Iris pigment epithelial cell (primary cell): ENCODE results near the gene ITGAX.

Source experiments
- DNase-seq: peaks from one replicate; pipeline ENCODE4 v3.0.0-alpha.2; 2011; ENCODE audit warnings: low read depth

The ITGAX gene

GRCh38 chr16:31348579-31348978, 6.4 kb upstream of the ITGAX start:
- no peak for DNase-seq

DNA sequence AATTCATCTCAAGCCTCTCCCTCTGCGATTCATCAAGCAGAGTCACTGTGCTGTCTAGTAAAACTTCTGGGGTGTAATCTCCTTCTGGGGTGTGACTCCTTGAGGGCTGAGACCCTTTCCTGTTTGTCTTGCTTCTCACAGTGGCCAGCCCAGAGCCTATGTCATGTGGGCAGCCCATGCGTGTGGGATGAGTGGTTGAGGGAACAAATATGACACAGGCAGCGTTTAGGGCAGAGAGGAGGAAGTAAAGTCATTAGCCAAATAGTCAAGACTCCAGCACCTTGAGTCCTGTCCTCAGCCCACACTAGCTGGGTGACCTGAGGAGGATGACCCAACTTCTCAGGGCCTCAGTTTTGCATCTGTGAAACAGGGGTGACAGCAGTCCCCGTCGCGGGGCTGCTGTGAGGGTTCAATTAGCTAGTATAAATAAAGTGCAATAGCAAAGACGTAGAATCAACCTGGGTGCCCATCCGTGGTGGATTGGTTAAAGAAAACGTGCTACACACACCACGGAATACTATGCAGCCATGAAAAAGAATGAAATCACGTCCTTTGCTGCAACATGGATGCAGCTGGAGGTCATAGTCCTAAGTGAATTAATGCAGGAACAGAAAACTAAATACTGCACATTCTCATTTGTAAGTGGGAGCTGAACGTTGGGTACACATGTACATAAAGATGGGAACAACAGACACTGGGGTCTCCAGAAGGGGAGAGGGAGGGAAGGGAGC, 4.5 kb upstream of the ITGAX start:
- DNase-seq = no peak

- no peak for DNase-seq
Measured at GRCh38 chr16:31351246-31351941, 3.6 kb upstream of the ITGAX start.

- peak; percentile 3 for DNase-seq
Measured at GRCh38 chr16:31351942-31352325, 3.0 kb upstream of the ITGAX start.

DNA sequence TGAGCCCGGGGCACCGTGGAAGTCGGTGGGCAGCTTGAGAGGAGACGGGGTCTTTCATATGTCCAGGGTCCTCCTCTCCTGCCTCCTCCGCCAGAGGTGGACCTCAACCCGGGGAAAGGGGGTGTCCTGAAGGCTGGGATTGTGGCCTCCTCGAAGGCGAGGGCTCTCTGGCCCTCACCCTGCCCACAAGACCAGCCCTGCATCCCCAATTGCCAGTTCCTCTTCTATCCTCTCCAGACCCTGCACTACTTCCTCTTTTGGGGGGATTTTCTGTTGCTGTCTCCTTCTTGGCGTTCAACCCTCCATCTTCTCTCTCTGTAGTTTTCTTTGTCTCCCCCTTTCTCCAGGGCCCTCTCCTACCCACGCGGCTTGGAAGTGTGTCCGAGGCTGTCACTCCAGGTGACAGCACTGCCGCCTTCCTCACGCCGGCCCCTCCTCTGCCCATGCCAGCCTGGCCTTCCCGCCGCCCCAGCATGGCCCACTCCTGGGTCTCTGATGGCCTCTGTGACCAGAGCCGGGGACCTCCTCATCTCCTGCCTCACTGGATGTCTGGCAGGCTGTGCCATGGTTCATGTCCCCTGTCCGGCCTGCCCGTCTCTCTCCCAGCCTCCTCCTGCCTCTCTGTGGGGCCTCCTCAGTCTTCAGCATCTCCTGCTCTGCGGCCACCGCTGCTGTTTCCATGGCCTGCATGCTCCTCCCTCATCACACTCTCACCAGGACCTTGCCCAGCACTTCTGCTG, 2.4 kb upstream of the ITGAX start:
- no peak for DNase-seq

GRCh38 chr16:31355431-31356100, 590 bp downstream of the ITGAX start:
- no peak for DNase-seq

GRCh38 chr16:31356566-31357323, 1.8 kb downstream of the ITGAX start:
- DNase-seq = no peak

DNA sequence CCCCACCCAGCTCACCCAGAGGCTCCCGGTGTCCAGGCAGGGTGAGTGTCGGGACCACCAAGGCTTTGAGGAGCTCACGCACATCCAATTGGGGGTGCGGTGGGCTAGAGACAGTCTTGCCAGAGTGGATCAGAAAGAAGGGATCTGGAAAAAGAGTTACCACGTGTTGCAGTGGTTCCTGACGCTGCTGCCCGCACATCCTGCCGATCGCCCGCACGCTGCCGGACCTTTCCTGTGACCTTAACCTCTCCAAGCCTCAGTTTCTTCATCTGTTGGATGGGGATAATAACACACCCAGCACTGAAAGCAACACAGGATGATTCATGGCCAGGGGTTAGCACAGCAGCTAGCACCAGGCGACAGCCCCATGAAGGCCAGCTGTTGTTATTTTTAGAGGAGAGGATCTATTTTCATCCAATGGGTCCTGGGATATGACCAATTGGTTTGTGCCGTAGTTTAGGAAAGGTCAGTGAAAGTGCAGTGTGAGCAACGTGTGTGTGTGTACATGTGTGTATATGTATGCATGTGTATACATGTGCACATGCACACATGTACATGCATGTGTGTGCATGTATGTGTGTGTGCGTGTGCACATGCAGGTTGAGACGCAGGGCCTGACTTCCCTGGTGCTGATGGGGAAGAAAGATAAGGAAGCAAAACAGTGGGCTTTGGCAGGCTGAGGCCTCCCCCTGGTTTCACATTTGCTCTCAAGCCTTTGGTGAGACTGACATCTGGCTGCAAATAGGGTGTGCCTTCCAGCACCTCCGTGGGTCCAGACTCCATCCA, 2.5 kb downstream of the ITGAX start:
- DNase-seq = no peak

GRCh38 chr16:31360251-31360650, 5.3 kb downstream of the ITGAX start:
- DNase-seq = no peak

DNA sequence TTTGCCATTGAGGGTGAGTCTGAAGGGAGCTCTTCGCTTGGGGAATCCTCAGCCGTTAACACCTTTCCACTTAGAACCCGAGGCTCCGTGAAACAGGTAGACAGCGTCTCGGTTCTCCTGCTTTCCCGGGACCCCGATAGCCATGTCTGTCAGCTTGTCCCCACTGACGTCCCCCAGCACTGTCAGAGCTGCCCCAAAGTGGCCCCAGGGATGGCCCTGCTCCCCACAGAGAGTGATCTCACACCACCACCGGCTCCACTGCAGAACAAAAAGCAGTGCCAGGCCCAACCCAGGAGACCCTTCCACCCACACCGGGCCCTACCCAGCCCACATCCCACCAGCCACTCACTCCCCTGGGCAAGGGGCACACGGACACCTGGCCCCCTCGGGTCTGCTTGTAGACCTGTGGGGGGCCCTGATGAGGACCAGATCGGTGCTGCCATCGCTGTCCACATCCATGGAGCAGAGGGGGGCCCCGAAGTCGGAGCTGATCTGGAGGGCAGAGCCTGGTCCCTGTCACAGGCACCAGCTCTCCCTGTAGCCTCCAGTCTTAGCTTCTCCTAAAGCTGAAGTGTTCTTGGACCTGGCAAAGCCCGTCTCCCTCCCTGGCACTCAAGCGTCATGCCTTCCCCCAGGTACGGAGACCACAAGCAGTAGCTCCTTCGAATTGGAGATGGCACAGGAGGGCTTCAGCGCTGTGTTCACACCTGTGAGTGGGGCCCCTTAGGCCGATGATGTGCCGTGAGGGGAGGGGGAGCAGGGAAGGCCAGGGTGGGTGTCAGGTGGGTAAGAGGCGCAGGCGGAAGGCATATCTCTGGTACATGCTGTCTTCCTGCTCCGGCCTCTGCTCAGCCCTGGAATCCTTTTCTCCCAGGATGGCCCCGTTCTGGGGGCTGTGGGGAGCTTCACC, 6.5 kb downstream of the ITGAX start:
- DNase-seq = no peak

- DNase-seq = no peak
Measured at GRCh38 chr16:31362476-31363405, 7.8 kb downstream of the ITGAX start.

- DNase-seq = no peak
Measured at GRCh38 chr16:31363721-31364120, 8.7 kb downstream of the ITGAX start.

GRCh38 chr16:31364421-31364820, 9.4 kb downstream of the ITGAX start:
- DNase-seq = no peak

DNA sequence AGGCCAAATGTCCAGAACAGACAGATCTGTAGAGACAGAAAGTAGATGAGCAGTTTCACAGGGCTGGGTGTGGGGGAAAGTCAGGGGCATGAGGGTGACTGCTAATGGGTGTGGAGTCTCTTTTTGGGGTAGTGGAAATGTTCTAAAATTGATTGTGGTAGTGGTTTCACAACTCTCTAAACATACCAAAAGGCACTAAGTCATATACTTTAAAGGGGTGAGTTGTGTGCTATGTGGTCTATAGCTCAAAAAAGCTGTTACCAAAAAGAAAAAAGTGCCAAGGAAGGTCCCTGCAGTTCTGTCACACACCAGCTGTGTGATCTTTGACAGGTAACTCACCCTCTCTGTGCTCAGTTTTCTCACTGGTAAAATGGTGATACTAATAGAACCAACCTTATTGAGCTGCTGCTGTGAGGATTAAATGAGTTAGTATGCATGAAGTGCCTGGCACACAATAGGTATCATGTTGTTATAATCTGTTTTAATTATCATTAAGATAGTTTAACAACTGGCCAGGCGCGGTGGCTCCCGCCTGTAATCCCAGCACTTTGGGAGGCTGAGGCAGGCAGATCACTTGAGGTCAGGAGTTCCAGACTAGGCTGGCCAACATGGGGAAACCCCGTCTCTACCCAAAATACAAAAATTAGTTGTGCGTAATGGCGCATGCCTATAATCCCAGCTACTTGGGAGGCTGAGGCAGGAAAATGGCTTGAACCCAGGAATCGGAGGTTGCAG, 10.3 kb downstream of the ITGAX start:
- DNase-seq = no peak

GRCh38 chr16:31367853-31368252, 12.9 kb downstream of the ITGAX start:
- no peak for DNase-seq

DNA sequence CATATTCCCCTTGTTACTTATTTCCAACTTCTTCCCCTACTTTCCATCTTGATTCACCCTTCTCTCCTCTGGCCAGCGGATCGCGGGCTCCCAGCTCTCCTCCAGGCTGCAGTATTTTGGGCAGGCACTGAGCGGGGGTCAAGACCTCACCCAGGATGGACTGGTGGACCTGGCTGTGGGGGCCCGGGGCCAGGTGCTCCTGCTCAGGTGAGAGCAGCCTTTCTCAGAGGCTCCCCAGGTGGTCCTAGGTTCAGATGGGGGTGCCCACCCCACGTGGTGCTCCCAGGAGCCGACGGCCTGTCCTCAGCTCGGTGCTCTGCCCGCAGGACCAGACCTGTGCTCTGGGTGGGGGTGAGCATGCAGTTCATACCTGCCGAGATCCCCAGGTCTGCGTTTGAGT, 16.0 kb downstream of the ITGAX start:
- no peak for DNase-seq

DNA sequence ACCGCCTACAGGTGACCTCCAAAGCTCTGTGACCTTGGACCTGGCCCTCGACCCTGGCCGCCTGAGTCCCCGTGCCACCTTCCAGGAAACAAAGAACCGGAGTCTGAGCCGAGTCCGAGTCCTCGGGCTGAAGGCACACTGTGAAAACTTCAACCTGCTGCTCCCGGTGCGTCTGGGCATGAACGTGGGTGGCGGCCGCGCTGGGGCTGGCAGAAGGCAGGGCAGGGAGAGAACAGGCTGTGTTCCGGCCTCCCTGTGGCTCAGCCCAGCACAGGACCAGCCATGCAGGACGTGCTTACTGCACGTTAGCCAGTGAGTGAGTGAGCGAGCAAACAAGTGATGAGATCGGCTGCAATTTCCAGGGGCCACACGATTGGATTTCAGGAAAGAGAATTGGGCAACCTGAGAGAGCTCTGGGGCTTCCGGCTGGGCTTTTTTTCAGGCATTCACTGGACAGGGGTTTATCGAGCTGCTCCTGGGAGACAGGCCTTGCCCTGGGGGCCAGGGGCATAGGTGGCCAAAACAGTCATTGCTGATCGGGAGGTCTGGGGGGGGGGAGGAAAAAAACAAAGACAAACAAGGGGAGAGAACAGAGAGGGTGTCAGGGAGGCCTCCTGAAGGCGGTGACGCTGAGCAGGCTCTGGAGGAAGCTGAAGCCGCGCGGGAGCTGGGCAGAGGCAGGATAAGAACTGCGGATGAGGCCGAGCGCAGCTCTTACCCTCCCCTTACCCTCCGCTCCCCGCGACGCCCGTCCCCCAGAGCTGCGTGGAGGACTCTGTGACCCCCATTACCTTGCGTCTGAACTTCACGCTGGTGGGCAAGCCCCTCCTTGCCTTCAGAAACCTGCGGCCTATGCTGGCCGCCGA, 16.9 kb downstream of the ITGAX start:
- no peak for DNase-seq
